GM13977 (cell line): ENCODE measurements around the gene RNF126.
"Not testable (repeated sequence)": the region's sequence is repeated elsewhere in the genome, so short reads cannot be mapped to it uniquely, and the experiment has no call there.

Experiments
- DNase-seq: peaks from one replicate; pipeline ENCODE4 v3.0.0; 2012; ENCODE audit warnings: low spot score
- in situ Hi-C: fragments of 300-500 bp; cut with MboI; formaldehyde crosslinking; loops from one replicate; pipeline ENCODE4 v1.12.0; 2022; ENCODE audit warnings: low sequenced_read_pairs, low pct_unique_long_range_greater_than_20kb, mixed read lengths, inconsistent platforms; ENCODE audit not compliant: unreplicated experiment
- TF ChIP-seq, protein P1 (sequence below): IDR thresholded peaks from 2 replicates; pipeline ENCODE4 v1.5.1; 2012; ENCODE audit warnings: mild to moderate bottlenecking, control low read depth; ENCODE audit not compliant: insufficient read depth; ENCODE audit errors: extremely low read depth, missing control alignments

RNF126 gene

DNA sequence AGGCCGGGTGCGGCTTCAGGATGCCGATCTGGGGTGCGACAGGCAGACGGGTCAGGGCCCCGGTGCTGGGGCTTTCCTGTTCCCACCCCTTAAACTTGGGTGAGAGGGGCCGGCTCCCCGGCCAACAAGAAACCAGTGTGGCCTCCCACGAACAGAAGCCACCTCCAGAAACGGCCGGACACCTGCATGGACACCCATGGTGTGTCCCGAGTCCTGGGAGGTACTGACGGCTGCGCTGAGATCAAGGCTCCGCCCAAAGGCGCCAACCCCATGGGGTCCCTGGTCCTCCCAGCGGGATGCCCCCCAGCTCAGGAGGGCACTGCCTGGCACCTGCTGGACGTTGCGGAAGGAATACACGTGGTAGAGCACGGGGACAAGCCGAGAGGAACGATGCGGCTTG is 41.2 kb downstream of the RNF126 start:
- TF ChIP-seq, protein P1, sequence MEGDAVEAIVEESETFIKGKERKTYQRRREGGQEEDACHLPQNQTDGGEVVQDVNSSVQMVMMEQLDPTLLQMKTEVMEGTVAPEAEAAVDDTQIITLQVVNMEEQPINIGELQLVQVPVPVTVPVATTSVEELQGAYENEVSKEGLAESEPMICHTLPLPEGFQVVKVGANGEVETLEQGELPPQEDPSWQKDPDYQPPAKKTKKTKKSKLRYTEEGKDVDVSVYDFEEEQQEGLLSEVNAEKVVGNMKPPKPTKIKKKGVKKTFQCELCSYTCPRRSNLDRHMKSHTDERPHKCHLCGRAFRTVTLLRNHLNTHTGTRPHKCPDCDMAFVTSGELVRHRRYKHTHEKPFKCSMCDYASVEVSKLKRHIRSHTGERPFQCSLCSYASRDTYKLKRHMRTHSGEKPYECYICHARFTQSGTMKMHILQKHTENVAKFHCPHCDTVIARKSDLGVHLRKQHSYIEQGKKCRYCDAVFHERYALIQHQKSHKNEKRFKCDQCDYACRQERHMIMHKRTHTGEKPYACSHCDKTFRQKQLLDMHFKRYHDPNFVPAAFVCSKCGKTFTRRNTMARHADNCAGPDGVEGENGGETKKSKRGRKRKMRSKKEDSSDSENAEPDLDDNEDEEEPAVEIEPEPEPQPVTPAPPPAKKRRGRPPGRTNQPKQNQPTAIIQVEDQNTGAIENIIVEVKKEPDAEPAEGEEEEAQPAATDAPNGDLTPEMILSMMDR: no peak
- no peak for DNase-seq
- in situ Hi-C loops: no loop called here

DNA sequence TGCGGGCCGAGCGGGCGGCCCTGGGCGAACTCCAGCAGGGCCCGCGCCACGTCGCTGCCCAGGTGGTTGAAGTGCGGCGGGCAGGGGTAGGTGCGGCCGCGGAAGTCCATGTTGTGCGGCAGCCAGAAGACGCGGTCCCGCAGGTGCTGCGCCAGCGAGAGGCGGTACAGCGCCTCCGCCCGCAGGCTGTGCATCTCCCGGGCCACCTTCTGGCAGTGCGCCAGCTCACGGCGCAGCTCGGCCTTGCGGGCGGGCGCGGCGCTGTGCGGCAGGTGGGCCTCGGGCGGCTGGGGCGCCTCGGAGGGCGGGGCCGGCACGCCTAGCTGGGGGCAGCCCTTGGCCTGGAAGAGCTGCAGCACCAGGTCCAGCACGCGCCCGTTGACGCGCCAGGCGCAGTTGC is 41.8 kb downstream of the RNF126 start:
- DNase-seq, in situ Hi-C loops: not testable (repeated sequence)

DNA sequence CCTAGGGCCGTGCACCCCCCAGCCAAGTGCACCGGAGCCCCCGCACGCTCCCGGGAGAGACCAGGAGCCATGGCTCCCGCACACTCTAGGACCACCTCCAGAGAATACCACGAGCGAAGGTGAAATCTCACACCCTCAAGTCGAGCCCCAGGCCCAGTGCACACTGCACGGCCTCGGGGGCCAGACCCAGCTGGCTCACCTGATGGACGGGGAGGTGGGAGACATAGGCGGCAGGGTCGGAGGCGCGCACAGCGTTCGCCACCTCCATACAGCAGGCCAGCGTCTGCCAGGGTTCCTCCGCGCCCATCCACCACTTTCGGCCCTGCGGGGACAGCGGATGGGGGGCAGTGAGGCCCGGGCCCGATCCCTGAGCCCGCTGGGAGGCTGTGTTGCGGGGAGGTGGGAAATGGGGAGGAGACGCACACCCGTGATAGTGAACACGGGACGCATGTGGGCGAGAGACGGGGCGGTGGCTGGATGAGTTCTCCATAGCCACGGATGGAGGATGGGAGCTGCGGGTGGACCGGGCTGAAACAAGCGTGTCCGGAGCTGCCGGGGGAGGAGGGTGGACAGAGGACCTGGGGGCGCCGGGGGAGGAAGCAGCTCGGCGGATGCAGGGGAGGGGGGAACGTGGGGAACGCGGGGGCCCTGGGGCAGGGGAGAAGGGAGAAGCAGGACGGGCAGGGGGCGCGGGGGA is 42.7 kb downstream of the RNF126 start:
- no peak for DNase-seq
- TF ChIP-seq, protein P1: no peak
- in situ Hi-C loops: no loop called here

DNA sequence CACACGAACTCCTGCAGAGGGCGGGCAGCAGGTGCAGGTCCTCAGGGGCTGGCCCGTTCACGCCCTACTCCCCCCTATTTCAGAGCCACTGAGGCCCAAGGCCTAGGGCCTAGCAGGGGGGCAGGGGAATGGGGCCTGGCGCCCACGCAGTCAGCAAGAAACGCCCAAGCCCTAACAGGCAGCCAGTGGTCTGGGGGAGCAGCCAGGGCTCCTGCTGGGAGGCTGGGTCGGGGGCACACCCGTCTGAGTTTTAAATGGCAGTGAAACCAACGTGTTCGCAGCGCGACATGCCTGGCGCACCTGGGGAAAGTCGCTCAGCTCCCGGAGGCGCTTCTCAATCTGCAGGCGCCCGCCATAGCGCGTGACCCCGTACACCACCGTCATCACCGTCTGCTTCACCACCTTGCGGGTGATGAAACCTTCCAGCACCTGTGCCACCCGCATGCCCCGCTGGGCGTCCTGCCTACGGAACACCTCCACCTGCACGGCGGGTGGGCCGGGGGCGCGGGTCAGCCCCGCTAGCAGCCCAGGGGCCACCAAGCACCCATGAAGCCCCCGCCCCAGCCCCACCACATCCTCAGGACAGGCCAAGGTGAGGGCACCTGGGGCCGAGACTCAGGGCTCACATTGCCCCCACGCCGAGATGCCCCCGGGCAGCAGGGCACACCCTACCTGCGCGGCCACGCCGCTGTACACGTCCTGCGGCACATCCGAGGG is 43.6 kb downstream of the RNF126 start:
- in situ Hi-C loops: no loop called here
- DNase-seq: no peak
- TF ChIP-seq, protein P1: no peak

DNA sequence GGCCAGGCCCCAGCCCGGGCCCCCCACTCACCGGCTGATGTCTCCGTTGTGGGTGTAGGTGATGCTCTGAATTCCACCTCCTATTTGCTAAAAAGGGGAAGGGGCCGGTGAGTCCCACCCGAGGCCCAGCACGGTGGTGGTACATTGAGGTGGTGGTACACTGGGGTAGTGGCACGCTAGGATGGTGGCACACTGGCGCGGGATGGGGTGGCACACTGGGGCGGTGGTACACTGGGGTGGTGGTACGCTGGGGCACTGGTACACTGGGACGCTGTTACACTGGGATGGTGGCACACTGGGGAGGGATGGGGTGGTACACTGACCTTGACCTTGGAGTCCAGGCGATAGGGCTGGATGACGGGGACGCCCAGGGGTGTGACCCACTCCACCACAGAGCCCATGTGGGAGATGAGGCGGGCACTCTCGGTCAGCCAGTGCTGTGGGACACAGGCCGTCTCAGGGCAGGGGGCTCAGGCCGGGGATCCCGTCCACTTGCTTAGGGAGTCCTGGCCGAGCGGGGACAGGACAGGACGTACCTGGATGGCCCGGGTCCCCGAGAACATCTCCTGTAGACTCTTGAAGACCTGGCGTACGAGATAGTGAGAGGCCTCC is 44.2 kb downstream of the RNF126 start:
- in situ Hi-C loops: no loop called here
- no peak for DNase-seq
- TF ChIP-seq, protein P1: no peak

DNA sequence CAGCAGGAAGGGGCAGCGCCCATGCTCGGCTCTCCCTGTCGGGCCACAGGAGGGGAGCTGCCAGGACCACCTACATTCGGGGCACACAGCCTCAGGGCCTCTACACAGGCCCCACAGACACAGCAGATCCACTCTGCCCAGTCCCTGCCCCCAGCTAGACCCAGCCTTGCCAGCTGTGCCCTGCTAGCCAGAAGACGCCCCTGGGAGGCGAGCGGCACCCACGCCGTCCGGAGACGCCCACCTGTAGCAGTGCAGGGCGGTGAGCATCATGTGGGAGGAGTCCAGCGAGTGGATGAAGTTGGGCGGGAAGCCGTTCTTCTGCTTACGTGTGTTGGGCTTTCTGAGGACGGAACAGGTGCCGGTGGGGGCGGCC is 44.8 kb downstream of the RNF126 start:
- in situ Hi-C loops: no loop called here
- no peak for DNase-seq
- TF ChIP-seq, protein P1: no peak

DNA sequence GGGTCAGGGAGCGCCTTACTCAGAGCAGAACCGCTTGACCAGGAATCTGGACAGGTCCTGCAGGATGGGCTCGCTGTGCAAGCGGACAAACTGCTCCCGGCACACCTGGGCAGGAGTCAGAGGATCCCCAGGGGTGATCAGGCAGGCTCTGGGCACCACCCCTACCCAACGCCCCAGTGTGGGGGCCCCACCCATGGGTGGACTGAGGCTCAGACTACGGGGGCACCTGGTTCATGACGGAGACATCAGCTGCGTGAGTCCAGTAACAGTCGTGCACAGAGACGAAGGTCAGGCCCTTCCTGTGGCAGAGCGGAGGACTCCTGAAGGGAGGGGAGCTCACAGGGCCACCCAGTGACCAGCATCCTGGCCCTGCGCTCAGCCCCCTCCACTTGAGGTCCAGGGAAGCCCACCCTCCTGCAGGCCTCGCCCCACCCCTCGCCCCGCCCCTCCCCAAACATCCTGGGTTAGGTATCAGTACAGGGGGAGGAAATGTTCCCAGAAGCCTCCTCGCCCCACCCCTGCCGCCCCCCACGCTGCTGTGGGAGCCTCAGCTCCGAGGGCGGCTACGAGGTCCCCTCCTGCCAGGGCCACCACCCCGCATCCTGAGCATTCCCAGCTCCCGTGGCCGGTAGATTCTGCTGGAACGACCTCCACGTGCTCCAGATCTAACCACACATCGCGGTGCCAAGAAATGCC is 45.3 kb downstream of the RNF126 start:
- in situ Hi-C loops: no loop called here
- TF ChIP-seq, protein P1: no peak
- no peak for DNase-seq
